ENCODE data around the gene NPAS2.

Gene NPAS2

GRCh38 chr2:100793982-100794381 lies 26.0 kb upstream of the NPAS2 start:
- H3K27ac ChIP-seq (ENCODE audit: low read depth in 2 of 2, low read length in 2 of 2) = no peak overlapping the region
- H3K4me3 ChIP-seq (ENCODE audit: low read length in 2 of 2) = no peak overlapping the region
- no peak overlapping the region for H3K9ac ChIP-seq (ENCODE audit: low read depth in 1 of 2, low read length in 2 of 2)
- H3K9me3 ChIP-seq (ENCODE audit: control insufficient read depth in 2 of 2, low read length in 2 of 2) = no peaks in the 10 kb centered on the region
- H3K27me3 ChIP-seq (ENCODE audit: control insufficient read depth in 2 of 2, insufficient read depth in 2 of 2, low read length in 2 of 2) = no peaks in the 10 kb centered on the region
- peaks cover 0 to 6% of the 10 kb centered on the region in 2 donors for H3K4me1 ChIP-seq (ENCODE audit: control insufficient read depth in 2 of 2, insufficient read depth in 2 of 2, low read length in 2 of 2)
- no peaks in the 10 kb centered on the region for H3K36me3 ChIP-seq (ENCODE audit: control insufficient read depth in 2 of 2, insufficient read depth in 2 of 2, low read length in 2 of 2)

GRCh38 chr2:100796499-100797100 lies 23.3 kb upstream of the NPAS2 start:
- no peaks in the 10 kb centered on the region for H3K4me1 ChIP-seq (ENCODE audit: control insufficient read depth in 2 of 2, insufficient read depth in 2 of 2, low read length in 2 of 2)
- H3K9ac ChIP-seq (ENCODE audit: low read depth in 1 of 2, low read length in 2 of 2) = no peak overlapping the region
- no peak overlapping the region for H3K4me3 ChIP-seq (ENCODE audit: low read length in 2 of 2)
- H3K9me3 ChIP-seq (ENCODE audit: control insufficient read depth in 2 of 2, low read length in 2 of 2) = no peaks in the 10 kb centered on the region
- no peaks in the 10 kb centered on the region for H3K27me3 ChIP-seq (ENCODE audit: control insufficient read depth in 2 of 2, insufficient read depth in 2 of 2, low read length in 2 of 2)
- no peak overlapping the region for H3K27ac ChIP-seq (ENCODE audit: low read depth in 2 of 2, low read length in 2 of 2)
- H3K36me3 ChIP-seq (ENCODE audit: control insufficient read depth in 2 of 2, insufficient read depth in 2 of 2, low read length in 2 of 2) = no peaks in the 10 kb centered on the region

- H3K27ac ChIP-seq (ENCODE audit: low read depth in 2 of 2, low read length in 2 of 2) = no peak overlapping the region
- H3K27me3 ChIP-seq (ENCODE audit: control insufficient read depth in 2 of 2, insufficient read depth in 2 of 2, low read length in 2 of 2) = no peaks in the 10 kb centered on the region
- no peaks in the 10 kb centered on the region for H3K4me1 ChIP-seq (ENCODE audit: control insufficient read depth in 2 of 2, insufficient read depth in 2 of 2, low read length in 2 of 2)
- H3K9ac ChIP-seq (ENCODE audit: low read depth in 1 of 2, low read length in 2 of 2) = no peak overlapping the region
- H3K36me3 ChIP-seq (ENCODE audit: control insufficient read depth in 2 of 2, insufficient read depth in 2 of 2, low read length in 2 of 2) = no peaks in the 10 kb centered on the region
- H3K4me3 ChIP-seq (ENCODE audit: low read length in 2 of 2) = no peak overlapping the region
- no peaks in the 10 kb centered on the region for H3K9me3 ChIP-seq (ENCODE audit: control insufficient read depth in 2 of 2, low read length in 2 of 2)
Observed at GRCh38 chr2:100799686-100800085, 20.3 kb upstream of the NPAS2 start.

GRCh38 chr2:100800915-100801314 lies 19.0 kb upstream of the NPAS2 start:
- Histone ChIP-seq H3K27me3 (ENCODE audit: control insufficient read depth in 2 of 2, insufficient read depth in 2 of 2, low read length in 2 of 2) (no peaks in the 10 kb centered on the region), H3K27ac (ENCODE audit: low read depth in 2 of 2, low read length in 2 of 2) (no peak overlapping the region), H3K4me3 (ENCODE audit: low read length in 2 of 2) (no peak overlapping the region), H3K9ac (ENCODE audit: low read depth in 1 of 2, low read length in 2 of 2) (no peak overlapping the region), H3K9me3 (ENCODE audit: control insufficient read depth in 2 of 2, low read length in 2 of 2) (no peaks in the 10 kb centered on the region), H3K4me1 (ENCODE audit: control insufficient read depth in 2 of 2, insufficient read depth in 2 of 2, low read length in 2 of 2) (no peaks in the 10 kb centered on the region), H3K36me3 (ENCODE audit: control insufficient read depth in 2 of 2, insufficient read depth in 2 of 2, low read length in 2 of 2) (no peaks in the 10 kb centered on the region)

- Histone ChIP-seq H3K27ac (ENCODE audit: low read depth in 2 of 2, low read length in 2 of 2) (no peak overlapping the region), H3K9ac (ENCODE audit: low read depth in 1 of 2, low read length in 2 of 2) (no peak overlapping the region), H3K27me3 (ENCODE audit: control insufficient read depth in 2 of 2, insufficient read depth in 2 of 2, low read length in 2 of 2) (no peaks in the 10 kb centered on the region), H3K9me3 (ENCODE audit: control insufficient read depth in 2 of 2, low read length in 2 of 2) (no peaks in the 10 kb centered on the region), H3K4me1 (ENCODE audit: control insufficient read depth in 2 of 2, insufficient read depth in 2 of 2, low read length in 2 of 2) (no peaks in the 10 kb centered on the region), H3K36me3 (ENCODE audit: control insufficient read depth in 2 of 2, insufficient read depth in 2 of 2, low read length in 2 of 2) (no peaks in the 10 kb centered on the region), H3K4me3 (ENCODE audit: low read length in 2 of 2) (no peak overlapping the region)
Observed at GRCh38 chr2:100801402-100801801, 18.5 kb upstream of the NPAS2 start.

- Histone ChIP-seq H3K4me3 (ENCODE audit: low read length in 2 of 2) (no peak overlapping the region), H3K9me3 (ENCODE audit: control insufficient read depth in 2 of 2, low read length in 2 of 2) (no peaks in the 10 kb centered on the region), H3K27me3 (ENCODE audit: control insufficient read depth in 2 of 2, insufficient read depth in 2 of 2, low read length in 2 of 2) (no peaks in the 10 kb centered on the region), H3K4me1 (ENCODE audit: control insufficient read depth in 2 of 2, insufficient read depth in 2 of 2, low read length in 2 of 2) (no peaks in the 10 kb centered on the region), H3K36me3 (ENCODE audit: control insufficient read depth in 2 of 2, insufficient read depth in 2 of 2, low read length in 2 of 2) (no peaks in the 10 kb centered on the region), H3K27ac (ENCODE audit: low read depth in 2 of 2, low read length in 2 of 2) (no peak overlapping the region), H3K9ac (ENCODE audit: low read depth in 1 of 2, low read length in 2 of 2) (no peak overlapping the region)
Observed at GRCh38 chr2:100802066-100802465, 17.9 kb upstream of the NPAS2 start.

GRCh38 chr2:100803334-100803733 lies 16.6 kb upstream of the NPAS2 start:
- H3K4me3 ChIP-seq (ENCODE audit: low read length in 2 of 2) = no peak overlapping the region
- no peaks in the 10 kb centered on the region for H3K27me3 ChIP-seq (ENCODE audit: control insufficient read depth in 2 of 2, insufficient read depth in 2 of 2, low read length in 2 of 2)
- H3K4me1 ChIP-seq (ENCODE audit: control insufficient read depth in 2 of 2, insufficient read depth in 2 of 2, low read length in 2 of 2) = no peaks in the 10 kb centered on the region
- H3K9me3 ChIP-seq (ENCODE audit: control insufficient read depth in 2 of 2, low read length in 2 of 2) = no peaks in the 10 kb centered on the region
- no peaks in the 10 kb centered on the region for H3K36me3 ChIP-seq (ENCODE audit: control insufficient read depth in 2 of 2, insufficient read depth in 2 of 2, low read length in 2 of 2)
- no peak overlapping the region for H3K9ac ChIP-seq (ENCODE audit: low read depth in 1 of 2, low read length in 2 of 2)
- H3K27ac ChIP-seq (ENCODE audit: low read depth in 2 of 2, low read length in 2 of 2) = no peak overlapping the region

- H3K9me3 ChIP-seq (ENCODE audit: control insufficient read depth in 2 of 2, low read length in 2 of 2) = no peaks in the 10 kb centered on the region
- no peak overlapping the region for H3K27ac ChIP-seq (ENCODE audit: low read depth in 2 of 2, low read length in 2 of 2)
- H3K36me3 ChIP-seq (ENCODE audit: control insufficient read depth in 2 of 2, insufficient read depth in 2 of 2, low read length in 2 of 2) = no peaks in the 10 kb centered on the region
- H3K4me1 ChIP-seq (ENCODE audit: control insufficient read depth in 2 of 2, insufficient read depth in 2 of 2, low read length in 2 of 2) = no peaks in the 10 kb centered on the region
- H3K27me3 ChIP-seq (ENCODE audit: control insufficient read depth in 2 of 2, insufficient read depth in 2 of 2, low read length in 2 of 2) = no peaks in the 10 kb centered on the region
- H3K9ac ChIP-seq (ENCODE audit: low read depth in 1 of 2, low read length in 2 of 2) = no peak overlapping the region
- H3K4me3 ChIP-seq (ENCODE audit: low read length in 2 of 2) = no peak overlapping the region
Observed at GRCh38 chr2:100806550-100806949, 13.4 kb upstream of the NPAS2 start.

GRCh38 chr2:100807707-100808106 lies 12.2 kb upstream of the NPAS2 start:
- Histone ChIP-seq H3K9me3 (ENCODE audit: control insufficient read depth in 2 of 2, low read length in 2 of 2) (no peaks in the 10 kb centered on the region), H3K4me3 (ENCODE audit: low read length in 2 of 2) (no peak overlapping the region), H3K4me1 (ENCODE audit: control insufficient read depth in 2 of 2, insufficient read depth in 2 of 2, low read length in 2 of 2) (no peaks in the 10 kb centered on the region), H3K27me3 (ENCODE audit: control insufficient read depth in 2 of 2, insufficient read depth in 2 of 2, low read length in 2 of 2) (no peaks in the 10 kb centered on the region), H3K9ac (ENCODE audit: low read depth in 1 of 2, low read length in 2 of 2) (no peak overlapping the region), H3K27ac (ENCODE audit: low read depth in 2 of 2, low read length in 2 of 2) (no peak overlapping the region), H3K36me3 (ENCODE audit: control insufficient read depth in 2 of 2, insufficient read depth in 2 of 2, low read length in 2 of 2) (no peaks in the 10 kb centered on the region)

GRCh38 chr2:100808582-100808981 lies 11.4 kb upstream of the NPAS2 start:
- Histone ChIP-seq H3K9ac (ENCODE audit: low read depth in 1 of 2, low read length in 2 of 2) (no peak overlapping the region), H3K4me3 (ENCODE audit: low read length in 2 of 2) (no peak overlapping the region), H3K27ac (ENCODE audit: low read depth in 2 of 2, low read length in 2 of 2) (no peak overlapping the region), H3K9me3 (ENCODE audit: control insufficient read depth in 2 of 2, low read length in 2 of 2) (no peaks in the 10 kb centered on the region), H3K36me3 (ENCODE audit: control insufficient read depth in 2 of 2, insufficient read depth in 2 of 2, low read length in 2 of 2) (no peaks in the 10 kb centered on the region), H3K27me3 (ENCODE audit: control insufficient read depth in 2 of 2, insufficient read depth in 2 of 2, low read length in 2 of 2) (no peaks in the 10 kb centered on the region), H3K4me1 (ENCODE audit: control insufficient read depth in 2 of 2, insufficient read depth in 2 of 2, low read length in 2 of 2) (peaks cover 0 to 3% of the 10 kb centered on the region in 2 donors)

GRCh38 chr2:100809506-100809905 lies 10.4 kb upstream of the NPAS2 start:
- no peaks in the 10 kb centered on the region for H3K27me3 ChIP-seq (ENCODE audit: control insufficient read depth in 2 of 2, insufficient read depth in 2 of 2, low read length in 2 of 2)
- no peak overlapping the region for H3K9ac ChIP-seq (ENCODE audit: low read depth in 1 of 2, low read length in 2 of 2)
- H3K4me1 ChIP-seq (ENCODE audit: control insufficient read depth in 2 of 2, insufficient read depth in 2 of 2, low read length in 2 of 2) = peaks cover 6 to 11% of the 10 kb centered on the region in 2 donors
- H3K4me3 ChIP-seq (ENCODE audit: low read length in 2 of 2) = no peak overlapping the region
- H3K9me3 ChIP-seq (ENCODE audit: control insufficient read depth in 2 of 2, low read length in 2 of 2) = no peaks in the 10 kb centered on the region
- no peak overlapping the region for H3K27ac ChIP-seq (ENCODE audit: low read depth in 2 of 2, low read length in 2 of 2)
- no peaks in the 10 kb centered on the region for H3K36me3 ChIP-seq (ENCODE audit: control insufficient read depth in 2 of 2, insufficient read depth in 2 of 2, low read length in 2 of 2)
